Measurements from ENCODE around the gene EPHB2. TPM values are rescaled to one million over a fixed set of nuclear protein-coding genes. Genes with fewer than 3 reads are reported as not detected.

EPHB2 gene
- polyA plus RNA-seq, 2 of the 4 experiments (the other 2 are of a cell fraction), result 13.0 to 35.3 TPM

DNA sequence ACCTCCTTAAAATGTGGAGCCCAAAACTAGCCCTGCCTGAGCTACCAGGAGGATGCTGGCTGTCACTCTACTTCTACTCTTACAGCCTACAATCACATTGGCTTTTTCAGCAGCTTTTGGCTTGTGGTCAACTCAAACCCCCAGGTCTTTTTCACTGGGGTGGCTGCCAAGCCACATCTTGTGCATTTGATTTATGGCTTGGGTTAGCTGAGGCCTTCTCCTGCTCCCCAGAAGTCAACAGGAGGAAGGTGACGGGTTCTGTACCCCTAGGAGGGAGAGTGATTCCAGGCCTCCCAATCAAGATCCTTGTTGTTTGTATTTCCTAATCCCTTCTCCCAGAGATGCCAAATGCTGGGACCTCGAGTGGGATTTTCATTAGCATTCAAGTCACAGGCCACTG is 137.8 kb downstream of the EPHB2 start:
- Histone ChIP-seq H3K4me2 (no peak overlapping the region), H3K4me3 (no peak overlapping the region), H3K9me3 (no peaks in the 10 kb centered on the region), H3K27ac (no peak overlapping the region), H3K4me1 (no peaks in the 10 kb centered on the region)
- POLR2A ChIA-PET, result no interaction called here
- FAIRE-seq (no peak), DNase-seq (ENCODE audit: low read depth in 1 of 2, low spot score in 1 of 2) (no peak), ATAC-seq (no peak)
- 57% methylated on average over 1 of the region's 2 CpGs for WGBS (ENCODE audit: missing lambda C conversion rate)
- TF ChIP-seq, protein P1, sequence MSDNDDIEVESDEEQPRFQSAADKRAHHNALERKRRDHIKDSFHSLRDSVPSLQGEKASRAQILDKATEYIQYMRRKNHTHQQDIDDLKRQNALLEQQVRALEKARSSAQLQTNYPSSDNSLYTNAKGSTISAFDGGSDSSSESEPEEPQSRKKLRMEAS (IDR thresholded peaks at IDR 0.05), result no peak
- TF ChIP-seq CHD4 (IDR thresholded peaks at IDR 0.05; ENCODE audit: borderline replicate concordance), result no peak
- TF ChIP-seq MAFK (IDR thresholded peaks at IDR 0.05; ENCODE audit: partially characterized antibody), result no peak
- no peak for TF ChIP-seq EP300 (IDR thresholded peaks at IDR 0.05)
- TF ChIP-seq, protein P2, sequence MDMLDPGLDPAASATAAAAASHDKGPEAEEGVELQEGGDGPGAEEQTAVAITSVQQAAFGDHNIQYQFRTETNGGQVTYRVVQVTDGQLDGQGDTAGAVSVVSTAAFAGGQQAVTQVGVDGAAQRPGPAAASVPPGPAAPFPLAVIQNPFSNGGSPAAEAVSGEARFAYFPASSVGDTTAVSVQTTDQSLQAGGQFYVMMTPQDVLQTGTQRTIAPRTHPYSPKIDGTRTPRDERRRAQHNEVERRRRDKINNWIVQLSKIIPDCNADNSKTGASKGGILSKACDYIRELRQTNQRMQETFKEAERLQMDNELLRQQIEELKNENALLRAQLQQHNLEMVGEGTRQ (IDR thresholded peaks at IDR 0.05), result no peak
- no peak for TF ChIP-seq JUNB (IDR thresholded peaks at IDR 0.05)
- no peak for TF ChIP-seq ZC3H11A (IDR thresholded peaks at IDR 0.05)
- CTCF ChIA-PET, result interaction anchor here (1.2 to 2.0 kb wide), 2 partner anchors 16 to 144 kb away, joined by 3 to 9 read pairs; no protein-coding TSS in a partner anchor

DNA sequence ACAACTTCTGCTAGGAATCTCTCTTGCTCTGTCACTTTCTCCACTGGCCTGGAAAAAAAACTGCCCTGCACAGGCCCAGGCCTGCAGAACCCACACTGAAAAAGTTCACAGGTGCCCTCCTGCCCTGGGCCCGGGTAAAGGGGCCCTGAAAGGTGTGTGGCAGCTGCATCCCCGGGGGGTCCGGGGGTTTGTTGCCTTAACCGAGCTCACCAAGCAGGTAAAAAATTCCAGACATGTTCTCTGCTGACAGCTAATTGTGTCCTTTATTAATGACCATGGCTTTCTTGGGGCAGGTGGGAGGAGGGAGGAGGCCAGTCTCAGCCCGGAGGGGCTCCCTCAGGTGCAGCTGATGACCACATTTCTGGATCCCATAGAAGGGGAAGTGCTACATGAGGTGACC is 139.1 kb downstream of the EPHB2 start:
- 70% methylated on average over 5 of the region's 5 CpGs for WGBS (ENCODE audit: missing lambda C conversion rate)
- Histone ChIP-seq H3K9me3 (no peaks in the 10 kb centered on the region), H3K4me3 (no peak overlapping the region), H3K4me2 (no peak overlapping the region), H3K4me1 (no peaks in the 10 kb centered on the region), H3K27ac (no peak overlapping the region)
- POLR2A ChIA-PET, result no interaction called here
- no peak for DNase-seq (ENCODE audit: low read depth in 1 of 2, low spot score in 1 of 2)
- TF ChIP-seq, protein P3, sequence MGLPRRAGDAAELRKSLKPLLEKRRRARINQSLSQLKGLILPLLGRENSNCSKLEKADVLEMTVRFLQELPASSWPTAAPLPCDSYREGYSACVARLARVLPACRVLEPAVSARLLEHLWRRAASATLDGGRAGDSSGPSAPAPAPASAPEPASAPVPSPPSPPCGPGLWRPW (IDR thresholded peaks at IDR 0.05), result no peak
- TF ChIP-seq HOXA7 (CRISPR knock-in tag; IDR thresholded peaks at IDR 0.05) (no peak), CEBPB (IDR thresholded peaks at IDR 0.05) (no peak), SMC3 (IDR thresholded peaks at IDR 0.05) (no peak), GATA3 (IDR thresholded peaks at IDR 0.05; ENCODE audit: borderline replicate concordance) (no peak), TFCP2L1 (CRISPR knock-in tag; IDR thresholded peaks at IDR 0.05) (no peak), PHF8 (IDR thresholded peaks at IDR 0.05; ENCODE audit: borderline replicate concordance, low read depth) (no peak), KDM1A (IDR thresholded peaks at IDR 0.05; ENCODE audit: low read depth) (no peak)
- TF ChIP-seq, protein P4, sequence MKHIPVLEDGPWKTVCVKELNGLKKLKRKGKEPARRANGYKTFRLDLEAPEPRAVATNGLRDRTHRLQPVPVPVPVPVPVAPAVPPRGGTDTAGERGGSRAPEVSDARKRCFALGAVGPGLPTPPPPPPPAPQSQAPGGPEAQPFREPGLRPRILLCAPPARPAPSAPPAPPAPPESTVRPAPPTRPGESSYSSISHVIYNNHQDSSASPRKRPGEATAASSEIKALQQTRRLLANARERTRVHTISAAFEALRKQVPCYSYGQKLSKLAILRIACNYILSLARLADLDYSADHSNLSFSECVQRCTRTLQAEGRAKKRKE (CRISPR knock-in tag; IDR thresholded peaks at IDR 0.05; ENCODE audit: low read depth), result no peak
- no peak for FAIRE-seq
- CTCF ChIA-PET, result no interaction called here
- no peak for ATAC-seq

DNA sequence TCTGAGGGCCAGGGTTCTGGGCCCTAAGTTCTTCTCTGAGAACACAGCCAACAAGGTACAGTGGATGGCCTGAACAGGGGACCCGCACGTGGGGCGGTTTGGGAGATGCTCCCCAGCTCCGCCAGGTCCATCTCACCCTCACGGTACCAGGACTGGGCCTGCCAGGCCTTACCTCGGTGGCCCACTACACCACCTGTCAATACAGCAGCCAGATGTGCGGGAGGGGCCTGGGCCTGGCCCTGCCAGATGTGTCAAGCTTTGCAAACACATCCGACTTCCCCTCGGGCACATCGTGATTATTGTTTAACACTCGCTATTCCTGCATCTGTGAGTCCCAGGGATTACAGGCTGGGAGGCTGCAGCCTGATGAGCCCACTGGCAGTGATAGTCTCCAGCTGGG is 139.6 kb downstream of the EPHB2 start:
- ChIA-PET POLR2A (no interaction called here), CTCF (interaction anchor here (0.8 kb wide), 1 partner anchor 175 kb away, joined by 3 read pairs; no protein-coding TSS in a partner anchor)
- Histone ChIP-seq H3K4me3 (no peak overlapping the region), H3K27ac (no peak overlapping the region), H3K4me2 (no peak overlapping the region), H3K4me1 (no peaks in the 10 kb centered on the region), H3K9me3 (no peaks in the 10 kb centered on the region)
- FAIRE-seq (no peak), DNase-seq (ENCODE audit: low read depth in 1 of 2, low spot score in 1 of 2) (no peak), ATAC-seq (no peak)
- TF ChIP-seq ESRRA (IDR thresholded peaks at IDR 0.05; ENCODE audit: borderline replicate concordance, low read length) (no peak), EHMT2 (IDR thresholded peaks at IDR 0.05; ENCODE audit: low read depth) (no peak), RCOR1 (IDR thresholded peaks at IDR 0.05; ENCODE audit: low read depth, low read length) (no peak), RNF2 (IDR thresholded peaks at IDR 0.05; ENCODE audit: borderline replicate concordance, low read depth) (no peak), MYC (IDR thresholded peaks at IDR 0.05; ENCODE audit: borderline replicate concordance, low read length) (no peak), SMC3 (IDR thresholded peaks at IDR 0.05) (no peak), ZSCAN20 (CRISPR knock-in tag; IDR thresholded peaks at IDR 0.05) (no peak), EP300 (IDR thresholded peaks at IDR 0.05) (no peak), CHD2 (IDR thresholded peaks at IDR 0.05; ENCODE audit: low read length, partially characterized antibody) (no peak), ZFP36 (IDR thresholded peaks at IDR 0.05; ENCODE audit: borderline replicate concordance, partially characterized antibody) (no peak), PHF8 (IDR thresholded peaks at IDR 0.05; ENCODE audit: borderline replicate concordance, low read depth) (no peak)
- TF ChIP-seq, protein P1 (IDR thresholded peaks at IDR 0.05), result no peak
- TF ChIP-seq, protein P5, sequence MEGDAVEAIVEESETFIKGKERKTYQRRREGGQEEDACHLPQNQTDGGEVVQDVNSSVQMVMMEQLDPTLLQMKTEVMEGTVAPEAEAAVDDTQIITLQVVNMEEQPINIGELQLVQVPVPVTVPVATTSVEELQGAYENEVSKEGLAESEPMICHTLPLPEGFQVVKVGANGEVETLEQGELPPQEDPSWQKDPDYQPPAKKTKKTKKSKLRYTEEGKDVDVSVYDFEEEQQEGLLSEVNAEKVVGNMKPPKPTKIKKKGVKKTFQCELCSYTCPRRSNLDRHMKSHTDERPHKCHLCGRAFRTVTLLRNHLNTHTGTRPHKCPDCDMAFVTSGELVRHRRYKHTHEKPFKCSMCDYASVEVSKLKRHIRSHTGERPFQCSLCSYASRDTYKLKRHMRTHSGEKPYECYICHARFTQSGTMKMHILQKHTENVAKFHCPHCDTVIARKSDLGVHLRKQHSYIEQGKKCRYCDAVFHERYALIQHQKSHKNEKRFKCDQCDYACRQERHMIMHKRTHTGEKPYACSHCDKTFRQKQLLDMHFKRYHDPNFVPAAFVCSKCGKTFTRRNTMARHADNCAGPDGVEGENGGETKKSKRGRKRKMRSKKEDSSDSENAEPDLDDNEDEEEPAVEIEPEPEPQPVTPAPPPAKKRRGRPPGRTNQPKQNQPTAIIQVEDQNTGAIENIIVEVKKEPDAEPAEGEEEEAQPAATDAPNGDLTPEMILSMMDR (IDR thresholded peaks at IDR 0.05), result no peak
- 92% methylated on average over 6 of the region's 11 CpGs for WGBS (ENCODE audit: missing lambda C conversion rate)
